H9 (cell line): ENCODE measurements around the gene RERE. TPM values are rescaled to one million over a fixed set of nuclear protein-coding genes. Genes with fewer than 3 reads are reported as not detected.
"Not testable (repeated sequence)": the region's sequence is repeated elsewhere in the genome, so short reads cannot be mapped to it uniquely, and the experiment has no call there.

Experiments
- DNase-seq: peaks from one replicate; pipeline ENCODE4 v3.0.0-alpha.2; 2017
- H2AFZ ChIP-seq: one replicate; pipeline ENCODE4 v1.6.1; 2013; ENCODE audit warnings: mild to moderate bottlenecking, low read length, control low read depth, moderate library complexity
- H2AK5ac ChIP-seq: 2 replicates; pipeline ENCODE4 v1.6.1; 2013; ENCODE audit warnings: low read length, control low read depth, mixed read lengths; ENCODE audit not compliant: insufficient read length
- H2BK120ac ChIP-seq: one replicate; pipeline ENCODE4 v1.6.1; 2013; ENCODE audit warnings: low read depth, mild to moderate bottlenecking, low read length, control low read depth, inconsistent platforms; ENCODE audit not compliant: poor library complexity, severe bottlenecking
- H2BK12ac ChIP-seq: 2 replicates; pipeline ENCODE4 v1.6.1; 2013; ENCODE audit warnings: low read length, control low read depth, mixed read lengths, low read depth; ENCODE audit not compliant: insufficient read length
- H2BK15ac ChIP-seq: 2 replicates; pipeline ENCODE4 v1.6.1; 2013; ENCODE audit warnings: low read depth, low read length, control low read depth
- H2BK20ac ChIP-seq: one replicate; pipeline ENCODE4 v1.6.1; 2013; ENCODE audit warnings: low read depth, mild to moderate bottlenecking, low read length, control low read depth, inconsistent platforms; ENCODE audit not compliant: poor library complexity, severe bottlenecking
- H2BK5ac ChIP-seq: 2 replicates; pipeline ENCODE4 v1.6.1; 2013; ENCODE audit warnings: low read length, control low read depth, mixed read lengths; ENCODE audit not compliant: insufficient read length
- H3K14ac ChIP-seq: 2 replicates; pipeline ENCODE4 v1.6.1; 2013; ENCODE audit warnings: low read length, control low read depth; ENCODE audit not compliant: insufficient read depth
- H3K18ac ChIP-seq: 2 replicates; pipeline ENCODE4 v1.6.1; 2013; ENCODE audit warnings: low read depth, mild to moderate bottlenecking, mixed read lengths, low read length, control low read depth; ENCODE audit not compliant: insufficient read length
- H3K23ac ChIP-seq: 2 replicates; pipeline ENCODE4 v1.6.1; 2013; ENCODE audit warnings: low read length, control low read depth, mixed read lengths, low read depth; ENCODE audit not compliant: insufficient read length
- H3K23me2 ChIP-seq: 2 replicates; pipeline ENCODE4 v1.6.1; 2013; ENCODE audit warnings: low read depth, mild to moderate bottlenecking, mixed read lengths, low read length, control low read depth; ENCODE audit not compliant: insufficient read length, poor library complexity, severe bottlenecking
- H3K27ac ChIP-seq: 2 replicates; pipeline ENCODE4 v1.5.1; 2013; ENCODE audit warnings: low read length, control low read depth, mixed read lengths, low read depth; ENCODE audit not compliant: insufficient read length
- H3K27me3 ChIP-seq: 2 replicates; pipeline ENCODE4 v1.6.1; 2013; ENCODE audit warnings: low read length, control low read depth, inconsistent platforms; ENCODE audit not compliant: insufficient read depth
- H3K4ac ChIP-seq: 2 replicates; pipeline ENCODE4 v1.6.1; 2013; ENCODE audit warnings: low read depth, mild to moderate bottlenecking, control low read depth, inconsistent platforms, low read length, moderate library complexity
- H3K4me1 ChIP-seq: 2 replicates; pipeline ENCODE4 v1.6.1; 2013; ENCODE audit warnings: low read length, control low read depth, inconsistent platforms; ENCODE audit not compliant: insufficient read depth
- H3K4me2 ChIP-seq: 2 replicates; pipeline ENCODE4 v1.6.1; 2013; ENCODE audit warnings: low read length, control low read depth, mixed read lengths; ENCODE audit not compliant: insufficient read length, insufficient read depth
- H3K56ac ChIP-seq: 2 replicates; pipeline ENCODE4 v1.6.1; 2013; ENCODE audit warnings: low read depth, mild to moderate bottlenecking, mixed read lengths, low read length, control low read depth; ENCODE audit not compliant: insufficient read length
- H3K79me1 ChIP-seq: 2 replicates; pipeline ENCODE4 v1.6.1; 2013; ENCODE audit warnings: low read depth, mild to moderate bottlenecking, moderate library complexity, low read length, control low read depth, inconsistent platforms; ENCODE audit not compliant: insufficient read depth, poor library complexity, severe bottlenecking
- H3K79me2 ChIP-seq: 2 replicates; pipeline ENCODE4 v1.6.1; 2013; ENCODE audit warnings: low read length, control low read depth, inconsistent platforms; ENCODE audit not compliant: insufficient read depth
- H3K9ac ChIP-seq: 2 replicates; pipeline ENCODE4 v1.6.1; 2013; ENCODE audit warnings: low read length, control low read depth, mixed read lengths; ENCODE audit not compliant: insufficient read length; ENCODE audit errors: extremely low read depth
- H3K9me3 ChIP-seq: one replicate; pipeline ENCODE4 v1.6.1; 2013; ENCODE audit warnings: low read depth, low read length, inconsistent platforms; ENCODE audit not compliant: control insufficient read depth
- H3T11ph ChIP-seq: one replicate; pipeline ENCODE4 v1.6.1; 2013; ENCODE audit warnings: mild to moderate bottlenecking, low read length, control low read depth, inconsistent platforms
- H4K20me1 ChIP-seq: one replicate; pipeline ENCODE4 v1.6.1; 2013; ENCODE audit not compliant: control insufficient read depth, insufficient read length, insufficient read depth
- H4K5ac ChIP-seq: 2 replicates; pipeline ENCODE4 v1.6.1; 2013; ENCODE audit warnings: low read depth, mild to moderate bottlenecking, mixed read lengths, low read length, control low read depth; ENCODE audit not compliant: insufficient read length
- H4K8ac ChIP-seq: replicated peaks from 2 replicates; pipeline ENCODE4 v1.6.1; 2013; ENCODE audit warnings: low read length, control low read depth, mixed read lengths, low read depth; ENCODE audit not compliant: insufficient read length
- H4K91ac ChIP-seq: 2 replicates; pipeline ENCODE4 v1.6.1; 2013; ENCODE audit warnings: low read depth, mild to moderate bottlenecking, moderate library complexity, mixed read lengths, low read length, control low read depth; ENCODE audit not compliant: insufficient read length
- H3K27ac Mint-ChIP-seq, 3 experiments: 2 replicates in 2 of 3; 3 replicates in 1 of 3; pipeline ENCODE4 v1.8.0; 2020 to 2021; ENCODE audit warnings: mixed read lengths in 3 of 3, mild to moderate bottlenecking in 1 of 3, moderate library complexity in 1 of 3
- H3K27me3 Mint-ChIP-seq: 2 replicates; pipeline ENCODE4 v1.8.0; 2021; ENCODE audit warnings: low read depth, mild to moderate bottlenecking, moderate library complexity, mixed read lengths
- H3K36me3 Mint-ChIP-seq, 3 experiments: 2 replicates in 2 of 3; 3 replicates in 1 of 3; pipeline ENCODE4 v1.8.0; 2020 to 2021; ENCODE audit warnings: low read depth in 3 of 3, mixed read lengths in 3 of 3; ENCODE audit not compliant: insufficient read depth in 1 of 3
- H3K4me1 Mint-ChIP-seq, 2 experiments: 2 replicates each; pipeline ENCODE4 v1.8.0; 2020; ENCODE audit warnings: mixed read lengths in 2 of 2
- H3K4me3 Mint-ChIP-seq, 2 experiments: 2 replicates in 1 of 2; 3 replicates in 1 of 2; pipeline ENCODE4 v1.8.0; 2020 to 2021; ENCODE audit warnings: mild to moderate bottlenecking in 2 of 2, mixed read lengths in 2 of 2, moderate library complexity in 1 of 2
- H3K9me3 Mint-ChIP-seq, 2 experiments: 2 replicates in 1 of 2; 3 replicates in 1 of 2; pipeline ENCODE4 v1.8.0; 2020; ENCODE audit warnings: mild to moderate bottlenecking in 2 of 2, mixed read lengths in 2 of 2, moderate library complexity in 1 of 2
- WGBS: extraction: QIAGEN DNeasy Blood & Tissue Kit; methylation state at CpG from one replicate; pipeline ENCODE4 v1.1.7; 2013; ENCODE audit warnings: missing lambda C conversion rate, low lambda C conversion rate, mixed read lengths; ENCODE audit not compliant: insufficient read length; ENCODE audit errors: extremely low coverage; 5-methylcytosine and 5-hydroxymethylcytosine counted together
- total RNA-seq: library from RNA; stranded (reverse); gene quantifications from 2 replicates; pipeline ENCODE4 v1.2.1, GENCODE V29; 2021

RERE gene
- total RNA-seq, 1 experiment from 2014 or later, result 103 TPM

- not testable (repeated sequence) for H3T11ph ChIP-seq, H3K18ac ChIP-seq, H3K4me1 ChIP-seq, H2AFZ ChIP-seq, H2BK12ac ChIP-seq, H3K4me3 Mint-ChIP-seq, H3K4me2 ChIP-seq, H3K27me3 ChIP-seq, H3K27me3 Mint-ChIP-seq, H3K79me2 ChIP-seq, H4K91ac ChIP-seq, H3K14ac ChIP-seq, H3K9me3 ChIP-seq, H4K8ac ChIP-seq, H3K27ac ChIP-seq, H3K23ac ChIP-seq, H3K9ac ChIP-seq, H2AK5ac ChIP-seq, H4K5ac ChIP-seq, DNase-seq, H4K20me1 ChIP-seq, H3K4ac ChIP-seq, H2BK120ac ChIP-seq, H2BK15ac ChIP-seq, H3K9me3 Mint-ChIP-seq, H3K23me2 ChIP-seq, H2BK5ac ChIP-seq, H3K79me1 ChIP-seq, H3K56ac ChIP-seq, H2BK20ac ChIP-seq, H3K36me3 Mint-ChIP-seq
- Mint-ChIP-seq H3K4me1 (peaks cover 5 to 17% of the 10 kb centered on the region in 2 experiments), H3K27ac (peak overlapping the region in 1 of 3 experiments; percentile 73; a peak in 1 of 7 replicates)
- WGBS, result no CpG with 5 or more reads among the region's 2 CpGs
Observed at GRCh38 chr1:8619917-8620502, 197.4 kb downstream of the RERE start.

- H3K14ac ChIP-seq, H3K23ac ChIP-seq, H2BK5ac ChIP-seq, H2BK15ac ChIP-seq, H4K5ac ChIP-seq, H3K9me3 ChIP-seq, H3K79me2 ChIP-seq, H3K4me3 Mint-ChIP-seq, H4K91ac ChIP-seq, H3K27me3 Mint-ChIP-seq, H3K27me3 ChIP-seq, H4K20me1 ChIP-seq, H2BK120ac ChIP-seq, H3K9me3 Mint-ChIP-seq, H3K4me1 ChIP-seq, H2AFZ ChIP-seq, H3K27ac Mint-ChIP-seq, H3T11ph ChIP-seq, H3K36me3 Mint-ChIP-seq, H2BK12ac ChIP-seq, DNase-seq, H3K4me2 ChIP-seq, H2AK5ac ChIP-seq, H2BK20ac ChIP-seq, H3K23me2 ChIP-seq, H3K18ac ChIP-seq, H3K9ac ChIP-seq, H3K4ac ChIP-seq, H3K56ac ChIP-seq, H3K79me1 ChIP-seq, H4K8ac ChIP-seq, H3K27ac ChIP-seq: not testable (repeated sequence)
- WGBS, result no CpG with 5 or more reads among the region's 2 CpGs
- H3K4me1 Mint-ChIP-seq, result peaks cover 5 to 13% of the 10 kb centered on the region in 2 experiments
Observed at GRCh38 chr1:8619419-8619818, 198.0 kb downstream of the RERE start.
